ENCODE data around the gene FOXP3. TPM values are rescaled to one million over a fixed set of nuclear protein-coding genes. Genes with fewer than 3 reads are reported as not detected.

FOXP3 gene
- total and polyA plus RNA-seq, 2 donors (not counting 3 experiments of a cell fraction or from before 2014, with no cell fraction given): 0.06 TPM; not detected in 1

DNA sequence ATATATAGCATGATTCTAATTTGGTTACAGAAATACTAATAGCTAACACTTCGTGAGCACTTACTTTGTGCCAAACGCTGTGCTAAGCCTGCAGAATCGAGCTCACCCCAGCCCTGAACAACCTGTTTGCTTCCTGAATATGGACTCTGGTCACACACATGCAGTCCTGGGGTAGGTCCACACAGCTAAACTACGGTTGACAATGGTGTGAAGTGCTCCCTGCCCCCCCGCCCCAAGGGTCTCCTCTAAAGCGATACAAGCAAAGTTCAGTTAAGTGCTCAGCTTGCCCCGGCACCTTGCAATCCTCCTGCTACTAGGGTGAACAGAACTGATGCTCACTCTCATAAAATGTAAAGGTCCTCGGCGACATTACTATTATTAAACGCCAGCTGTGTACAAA is 879 bp downstream of the FOXP3 start:
- H3K27ac ChIP-seq (ENCODE audit: insufficient read depth, low read depth, low read length): no peak overlapping the region
- no peaks in the 10 kb centered on the region for H4K20me1 ChIP-seq (replicated peaks; ENCODE audit: control insufficient read depth, extremely low read depth, insufficient read depth, low read length)
- FAIRE-seq (no peak), DNase-seq (ENCODE audit: low read depth, low spot score) (no peak)
- no TSS peak for BruUV-seq (replicated peaks)
- H3K79me2 ChIP-seq (ENCODE audit: control insufficient read depth, insufficient read depth, low read length): no peaks in the 10 kb centered on the region
- ChIA-PET CTCF (interaction anchor here (1.0 kb wide), 1 partner anchor 71 kb away, joined by 3 read pairs; no protein-coding TSS in a partner anchor), POLR2A (no interaction called here)
- intact Hi-C loops (cut with micrococcal nuclease): loop anchor here (10.0 kb wide), 1 partner anchor 369 kb away; the partner anchor contains the start of genes PQBP1 and TIMM17B
- H3K9ac ChIP-seq (replicated peaks; ENCODE audit: extremely low read depth, insufficient read depth, low read length): no peak overlapping the region
- H3K9me3 ChIP-seq (replicated peaks; ENCODE audit: control insufficient read depth, insufficient read depth, low read length): no peaks in the 10 kb centered on the region
- H3K4me3 ChIP-seq (replicated peaks in 1 of 3; ENCODE audit: insufficient read depth in 1 of 3, low read depth in 1 of 3, low read length in 3 of 3): no peak overlapping the region
- no peak overlapping the region for H2AFZ ChIP-seq (ENCODE audit: low read depth, low read length)
- TF ChIP-seq, protein P1, sequence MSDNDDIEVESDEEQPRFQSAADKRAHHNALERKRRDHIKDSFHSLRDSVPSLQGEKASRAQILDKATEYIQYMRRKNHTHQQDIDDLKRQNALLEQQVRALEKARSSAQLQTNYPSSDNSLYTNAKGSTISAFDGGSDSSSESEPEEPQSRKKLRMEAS (IDR thresholded peaks at IDR 0.05; ENCODE audit: insufficient read depth, insufficient read length): no peak
- H3K4me2 ChIP-seq (ENCODE audit: insufficient read depth, low read length): no peak overlapping the region
- no peaks in the 10 kb centered on the region for H3K36me3 ChIP-seq (ENCODE audit: control insufficient read depth in 2 of 2, extremely low read depth in 1 of 2, insufficient read depth in 2 of 2, low read length in 2 of 2)
- no peaks in the 10 kb centered on the region for H3K27me3 ChIP-seq (ENCODE audit: control insufficient read depth in 2 of 2, insufficient read depth in 2 of 2, low read length in 2 of 2)
- dilution Hi-C loops (cut with MboI; ENCODE audit: extremely low pct_ligation_motif_present, low sequenced_read_pairs): no loop called here
- H3K9me1 ChIP-seq (replicated peaks; ENCODE audit: control insufficient read depth, extremely low read depth, insufficient read depth, low read length): no peaks in the 10 kb centered on the region
- H3K4me1 ChIP-seq (ENCODE audit: control insufficient read depth, extremely low read depth, insufficient read depth, low read length): no peaks in the 10 kb centered on the region

GRCh38 chrX:49262603-49263002 is 1.9 kb downstream of the FOXP3 start:
- dilution Hi-C loops (cut with MboI; ENCODE audit: extremely low pct_ligation_motif_present, low sequenced_read_pairs) (no loop called here), intact Hi-C loops (cut with micrococcal nuclease) (loop anchor here (10.0 kb wide), 1 partner anchor 368 kb away; the partner anchor contains the start of genes PQBP1 and TIMM17B)
- FAIRE-seq: no peak
- no peak for DNase-seq (ENCODE audit: low read depth, low spot score)
- no peaks in the 10 kb centered on the region for H3K27me3 ChIP-seq (ENCODE audit: control insufficient read depth in 2 of 2, insufficient read depth in 2 of 2, low read length in 2 of 2)
- H2AFZ ChIP-seq (ENCODE audit: low read depth, low read length): no peak overlapping the region
- H3K9me1 ChIP-seq (replicated peaks; ENCODE audit: control insufficient read depth, extremely low read depth, insufficient read depth, low read length): no peaks in the 10 kb centered on the region
- H3K4me3 ChIP-seq (replicated peaks in 1 of 3; ENCODE audit: insufficient read depth in 1 of 3, low read depth in 1 of 3, low read length in 3 of 3): no peak overlapping the region
- POLR2A ChIA-PET: no interaction called here
- H3K9me3 ChIP-seq (replicated peaks; ENCODE audit: control insufficient read depth, insufficient read depth, low read length): no peaks in the 10 kb centered on the region
- TF ChIP-seq POLR2A (IDR thresholded peaks at IDR 0.05; ENCODE audit: low read depth, low read length) (no peak), MYC (IDR thresholded peaks at IDR 0.05; ENCODE audit: low read depth, low read length) (no peak), EZH2 (IDR thresholded peaks at IDR 0.05; ENCODE audit: borderline replicate concordance, low read depth, low read length, severe bottlenecking) (no peak), GATA2 (IDR thresholded peaks at IDR 0.05; ENCODE audit: insufficient read depth, insufficient read length, low read depth, low read length) (no peak), JUN (IDR thresholded peaks at IDR 0.05; ENCODE audit: borderline replicate concordance, insufficient read depth, insufficient read length, low read depth) (no peak), FOS (IDR thresholded peaks at IDR 0.05; ENCODE audit: borderline replicate concordance, insufficient read depth, low read length) (no peak), POLR2AphosphoS5 (IDR thresholded peaks at IDR 0.05; ENCODE audit: insufficient read depth, low read depth, low read length) (no peak)
- TF ChIP-seq, protein P2, sequence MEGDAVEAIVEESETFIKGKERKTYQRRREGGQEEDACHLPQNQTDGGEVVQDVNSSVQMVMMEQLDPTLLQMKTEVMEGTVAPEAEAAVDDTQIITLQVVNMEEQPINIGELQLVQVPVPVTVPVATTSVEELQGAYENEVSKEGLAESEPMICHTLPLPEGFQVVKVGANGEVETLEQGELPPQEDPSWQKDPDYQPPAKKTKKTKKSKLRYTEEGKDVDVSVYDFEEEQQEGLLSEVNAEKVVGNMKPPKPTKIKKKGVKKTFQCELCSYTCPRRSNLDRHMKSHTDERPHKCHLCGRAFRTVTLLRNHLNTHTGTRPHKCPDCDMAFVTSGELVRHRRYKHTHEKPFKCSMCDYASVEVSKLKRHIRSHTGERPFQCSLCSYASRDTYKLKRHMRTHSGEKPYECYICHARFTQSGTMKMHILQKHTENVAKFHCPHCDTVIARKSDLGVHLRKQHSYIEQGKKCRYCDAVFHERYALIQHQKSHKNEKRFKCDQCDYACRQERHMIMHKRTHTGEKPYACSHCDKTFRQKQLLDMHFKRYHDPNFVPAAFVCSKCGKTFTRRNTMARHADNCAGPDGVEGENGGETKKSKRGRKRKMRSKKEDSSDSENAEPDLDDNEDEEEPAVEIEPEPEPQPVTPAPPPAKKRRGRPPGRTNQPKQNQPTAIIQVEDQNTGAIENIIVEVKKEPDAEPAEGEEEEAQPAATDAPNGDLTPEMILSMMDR (IDR thresholded peaks at IDR 0.05; ENCODE audit: extremely low read depth in 1 of 2, insufficient read depth in 1 of 2, low read depth in 1 of 2, low read length in 2 of 2): no peak
- TF ChIP-seq, protein P1 (IDR thresholded peaks at IDR 0.05; ENCODE audit: insufficient read depth, insufficient read length): no peak
- CTCF ChIA-PET: no interaction called here
- no peaks in the 10 kb centered on the region for H3K36me3 ChIP-seq (ENCODE audit: control insufficient read depth in 2 of 2, extremely low read depth in 1 of 2, insufficient read depth in 2 of 2, low read length in 2 of 2)
- no peak overlapping the region for H3K27ac ChIP-seq (ENCODE audit: insufficient read depth, low read depth, low read length)
- H3K9ac ChIP-seq (replicated peaks; ENCODE audit: extremely low read depth, insufficient read depth, low read length): no peak overlapping the region
- H4K20me1 ChIP-seq (replicated peaks; ENCODE audit: control insufficient read depth, extremely low read depth, insufficient read depth, low read length): no peaks in the 10 kb centered on the region
- H3K4me2 ChIP-seq (ENCODE audit: insufficient read depth, low read length): no peak overlapping the region
- H3K79me2 ChIP-seq (ENCODE audit: control insufficient read depth, insufficient read depth, low read length): no peaks in the 10 kb centered on the region
- no TSS peak for BruUV-seq (replicated peaks)
- H3K4me1 ChIP-seq (ENCODE audit: control insufficient read depth, extremely low read depth, insufficient read depth, low read length): no peaks in the 10 kb centered on the region

Data from endothelial cell of umbilical vein (primary cell).